HT-29 (cell line): Measurements from ENCODE around the gene A3GALT2. TPM values are rescaled to one million over a fixed set of nuclear protein-coding genes. Genes with fewer than 3 reads are reported as not detected.
A peak's percentile ranks its signal among the peaks of the same experiment; 100 is the strongest.
"Not testable (repeated sequence)": the region's sequence is repeated elsewhere in the genome, so short reads cannot be mapped to it uniquely, and the experiment has no call there.

ENCODE experiments used
- DNase-seq: peaks from one replicate; pipeline ENCODE4 v3.0.0-alpha.2; 2015; ENCODE audit warnings: low spot score
- total RNA-seq: library from RNA; depleted of rRNA; stranded (reverse); fragments of >200 nt; shearing (Covaris generic); gene quantifications from 2 replicates; pipeline ENCODE4 v1.2.3, GENCODE V29; 2014

Gene A3GALT2
- total RNA-seq, 1 experiment from 2014 or later: 1.0 TPM

GRCh38 chr1:33314416-33314815, 6.5 kb downstream of the A3GALT2 start:
- DNase-seq: no peak

DNA sequence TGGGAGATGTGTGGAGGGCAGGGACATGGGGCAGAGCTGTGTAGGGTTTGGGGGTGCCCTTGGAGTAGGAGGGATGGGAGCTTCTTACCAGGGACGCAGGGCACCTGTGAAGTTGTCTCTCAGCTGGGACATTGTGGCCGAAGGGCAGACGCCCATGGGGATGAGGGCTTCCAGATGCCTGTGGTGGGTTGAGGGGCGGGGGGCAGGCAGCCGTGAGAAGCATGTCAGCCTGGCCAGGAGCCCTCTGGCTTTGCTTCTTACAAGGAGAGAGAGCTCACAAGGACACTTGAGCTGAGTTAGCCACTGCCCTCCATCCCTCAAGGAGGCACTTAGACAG, 8.5 kb downstream of the A3GALT2 start:
- DNase-seq: no peak

GRCh38 chr1:33311706-33312412, 9.0 kb downstream of the A3GALT2 start:
- DNase-seq: no peak

DNA sequence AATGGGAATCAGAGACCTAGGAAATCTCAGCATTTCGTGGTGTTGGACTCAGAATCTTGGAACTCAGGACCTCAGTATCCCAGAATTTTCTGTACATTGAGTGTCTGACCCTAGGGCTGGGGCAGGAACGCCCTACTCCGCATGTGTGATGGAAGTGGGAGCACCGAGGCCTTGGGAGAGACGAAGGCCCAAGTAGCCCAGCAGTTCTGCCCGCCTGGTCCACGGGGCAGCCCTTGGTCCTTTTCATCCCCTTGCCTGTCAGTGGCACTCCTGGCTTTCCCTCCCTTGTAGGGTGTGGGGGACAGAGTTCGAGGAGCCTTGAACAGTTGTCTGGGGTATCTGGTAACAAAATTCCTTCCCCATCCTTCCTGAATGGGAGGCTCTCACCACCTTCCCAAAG, 10.2 kb downstream of the A3GALT2 start:
- no peak for DNase-seq

DNA sequence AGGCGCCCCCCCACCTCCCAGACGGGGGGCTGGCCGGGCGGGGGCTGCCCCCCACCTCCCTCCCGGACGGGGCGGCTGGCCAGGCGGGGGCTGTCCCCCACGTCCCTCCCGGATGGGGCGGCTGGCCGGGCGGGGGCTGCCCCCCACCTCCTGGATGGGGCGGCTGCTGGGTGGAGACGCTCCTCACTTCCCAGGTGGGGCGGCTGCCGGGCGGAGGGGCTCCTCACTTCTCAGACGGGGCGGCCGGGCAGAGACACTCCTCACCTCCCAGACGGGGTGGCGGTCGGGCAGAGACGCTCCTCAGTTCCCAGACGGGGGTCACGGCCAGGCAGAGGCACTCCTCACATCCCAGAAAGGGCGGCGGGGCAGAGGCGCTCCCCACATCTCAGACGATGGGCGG, 11.5 kb downstream of the A3GALT2 start:
- not testable (repeated sequence) for DNase-seq

DNA sequence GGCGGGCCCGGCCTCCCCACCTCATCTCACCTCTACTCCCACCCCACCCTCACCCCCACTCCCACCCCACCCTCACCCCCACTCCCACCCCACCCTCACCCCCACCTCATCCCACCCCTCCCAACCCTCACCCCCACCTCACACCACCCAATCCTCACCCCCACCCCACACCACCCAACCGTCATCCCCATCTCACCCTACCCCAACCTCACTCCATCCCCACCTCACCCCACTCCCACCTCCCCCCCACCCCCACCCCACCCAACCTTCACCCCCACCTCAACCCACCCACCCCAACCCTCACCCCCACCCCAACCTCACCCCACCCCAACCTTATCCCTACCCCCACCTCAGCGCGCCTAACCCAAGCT, 13.4 kb downstream of the A3GALT2 start:
- no peak for DNase-seq

- DNase-seq: no peak
Measured at GRCh38 chr1:33306653-33307493, 14.0 kb downstream of the A3GALT2 start.

DNA sequence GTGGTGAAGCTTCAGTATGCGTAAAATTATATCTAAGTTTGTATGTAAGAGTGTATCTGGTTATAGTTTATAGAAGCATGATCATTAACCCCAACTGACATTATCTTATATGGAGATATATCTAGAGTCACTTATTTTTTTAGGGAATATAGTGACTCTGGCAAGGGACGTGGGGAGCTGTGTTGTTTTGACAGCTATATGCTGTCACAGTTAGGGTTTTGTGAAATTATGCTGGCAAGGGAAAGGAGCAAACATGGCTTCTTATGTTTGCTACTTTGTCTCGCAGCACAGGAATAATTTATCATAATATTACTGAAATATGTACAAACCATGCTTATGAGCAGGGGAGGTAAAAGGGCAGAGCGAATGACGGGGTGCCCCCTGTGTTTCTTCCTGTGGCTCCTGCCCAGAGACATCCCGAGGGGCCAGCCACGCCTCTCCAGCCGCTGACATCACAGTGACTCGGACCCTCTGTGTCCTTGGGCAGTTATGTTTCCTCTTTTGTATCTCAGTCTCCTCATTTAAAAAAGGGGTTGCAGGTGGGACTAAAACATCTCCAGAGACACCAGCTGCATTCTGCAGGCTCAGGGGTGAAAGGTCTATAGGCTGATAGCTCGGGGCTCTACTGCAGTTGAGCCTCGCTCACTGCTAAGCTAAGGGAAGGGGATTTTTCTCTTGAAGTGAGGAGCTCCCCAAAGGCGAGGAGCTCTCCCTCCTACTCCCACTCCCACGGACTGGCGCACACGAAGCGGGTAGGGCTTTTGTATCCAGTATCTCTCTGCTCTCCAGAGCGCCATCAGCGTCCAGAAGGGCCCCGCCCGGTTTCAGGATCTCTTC, 14.9 kb downstream of the A3GALT2 start:
- DNase-seq: no peak

DNA sequence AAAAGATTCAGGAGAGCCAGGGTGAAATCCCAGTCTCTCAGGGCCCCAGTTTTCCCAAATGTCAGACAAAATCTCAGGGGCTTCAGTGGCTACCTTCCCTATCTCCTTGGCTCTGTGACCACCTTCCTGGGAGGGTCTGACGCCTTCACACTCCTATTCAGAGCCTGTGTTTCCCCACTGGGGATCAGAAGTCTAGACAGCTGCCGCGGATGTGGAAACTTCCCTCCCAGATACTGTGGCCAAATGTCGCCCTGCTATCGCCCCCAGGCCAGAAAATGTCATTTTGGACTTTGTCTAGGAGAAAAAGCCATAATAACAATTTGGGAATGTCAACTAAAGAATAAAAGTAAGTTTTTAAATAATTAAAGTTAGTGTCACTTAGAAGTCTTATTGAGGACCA, 15.9 kb downstream of the A3GALT2 start:
- no peak for DNase-seq

- DNase-seq: no peak
Measured at GRCh38 chr1:33302325-33302724, 18.6 kb downstream of the A3GALT2 start.

DNA sequence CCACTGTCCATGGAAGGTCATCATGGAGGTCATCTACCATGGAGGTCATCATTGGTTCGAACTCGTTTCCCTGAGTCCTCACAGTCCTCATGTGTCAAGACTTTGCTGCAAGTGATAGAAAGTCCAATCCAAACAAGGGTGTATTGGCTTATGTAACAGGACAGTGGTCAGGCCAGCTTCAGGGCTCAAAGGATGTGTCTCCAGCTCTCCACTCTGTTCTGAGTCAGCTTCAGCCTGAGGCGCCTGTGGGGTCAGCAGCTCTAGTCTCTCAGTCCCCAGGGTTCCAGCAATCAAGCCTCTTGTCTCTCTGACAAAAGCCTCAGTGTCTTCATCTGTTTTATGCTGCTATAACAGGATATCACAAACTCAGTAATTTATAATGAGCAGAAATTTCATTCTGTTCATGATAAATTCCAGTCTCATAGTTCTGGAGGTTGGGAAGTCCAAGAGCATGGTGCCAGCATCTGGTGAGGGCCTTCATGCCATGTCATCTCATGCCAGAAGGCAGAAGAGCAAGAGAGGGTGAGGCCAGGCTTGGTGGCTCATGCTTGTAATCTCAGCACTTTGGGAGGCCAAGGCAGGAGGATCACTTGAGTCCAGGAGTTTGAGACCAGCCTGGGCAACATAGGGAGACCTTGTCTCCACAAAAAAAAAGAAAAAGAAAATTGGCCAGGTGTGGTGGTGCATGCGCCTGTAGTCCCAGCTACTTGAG, 19.5 kb downstream of the A3GALT2 start:
- DNase-seq: no peak

DNA sequence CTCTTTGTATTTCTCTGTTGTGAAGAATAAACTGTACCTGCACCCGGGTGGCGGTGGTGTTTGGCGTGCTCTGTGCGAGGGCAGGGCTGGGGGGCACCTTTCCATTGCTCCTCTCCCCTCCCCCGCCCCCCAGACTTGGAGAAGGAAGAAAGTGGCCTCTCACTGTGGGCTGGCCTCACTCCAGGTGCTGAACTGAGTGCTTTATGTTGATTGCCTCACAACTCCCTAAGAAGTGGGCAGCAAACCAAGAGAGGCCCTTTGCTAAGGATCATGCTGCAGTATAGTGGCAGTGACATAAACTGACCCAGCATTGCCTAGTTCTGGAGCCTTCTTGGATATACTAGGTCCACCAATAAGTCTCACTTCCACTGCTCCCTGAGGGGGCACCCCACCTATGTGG, 20.2 kb downstream of the A3GALT2 start:
- DNase-seq: no peak

DNA sequence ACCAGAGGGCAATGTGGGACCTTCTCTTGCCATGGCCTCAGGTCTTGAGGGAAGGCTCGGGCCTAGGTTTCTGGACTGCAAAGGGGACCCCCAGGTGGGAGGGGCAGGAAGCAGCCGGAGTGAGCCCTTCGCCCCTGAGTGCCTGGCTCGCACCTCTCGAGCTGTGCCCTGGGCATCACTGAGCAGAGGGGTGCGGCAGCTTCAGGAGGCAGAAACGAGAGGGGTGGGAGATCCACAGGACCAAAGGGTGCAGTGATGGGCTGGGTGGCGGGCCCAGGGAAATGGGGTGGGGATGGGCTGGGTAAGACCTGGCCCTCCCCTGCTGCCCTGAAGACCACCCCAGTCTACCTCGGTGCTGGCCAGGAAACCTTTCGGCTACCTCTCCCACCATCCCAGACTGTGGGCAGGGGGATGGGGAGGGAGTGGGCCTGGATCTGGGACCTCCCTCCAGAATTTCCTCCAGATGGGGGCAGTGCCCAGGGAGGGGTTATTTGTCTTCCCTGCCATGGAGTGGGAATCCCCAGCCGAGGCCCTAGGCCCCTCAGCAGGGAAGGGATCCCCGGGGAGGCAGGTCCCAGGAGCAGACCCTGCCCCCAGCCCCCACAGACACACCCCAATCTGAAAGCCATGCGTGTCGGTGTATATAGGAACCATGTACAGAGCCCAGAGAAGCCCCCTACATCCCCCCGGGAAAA, 21.3 kb downstream of the A3GALT2 start:
- DNase-seq: no peak

- peak; percentile 78 for DNase-seq
Measured at GRCh38 chr1:33298623-33299277, 22.1 kb downstream of the A3GALT2 start.

- DNase-seq: no peak
Measured at GRCh38 chr1:33297911-33298622, 22.8 kb downstream of the A3GALT2 start.

DNA sequence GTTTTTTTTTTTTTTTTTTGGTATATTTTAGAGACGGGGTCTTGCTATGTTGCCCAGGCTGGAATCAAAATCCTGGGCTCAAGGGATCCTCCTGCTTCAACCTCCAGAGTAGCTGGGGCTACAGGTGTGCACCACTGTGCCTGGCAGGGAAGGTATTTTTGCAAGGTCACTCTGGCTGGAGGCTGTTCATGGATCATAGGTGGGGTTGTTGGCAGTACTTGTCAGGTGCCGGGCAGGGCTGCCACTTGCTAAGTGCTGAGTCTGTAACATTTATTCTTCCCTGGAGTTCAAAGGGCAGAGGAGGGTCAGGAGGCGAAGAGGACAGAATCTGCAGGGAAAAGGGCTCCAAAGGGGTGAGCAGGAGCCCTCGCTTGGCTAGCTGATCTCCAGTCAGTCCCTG, 24.1 kb downstream of the A3GALT2 start:
- DNase-seq: no peak

- no peak for DNase-seq
Measured at GRCh38 chr1:33296082-33296458, 24.8 kb downstream of the A3GALT2 start.

- DNase-seq: peak; percentile 95
Measured at GRCh38 chr1:33295450-33296081, 25.3 kb downstream of the A3GALT2 start.

GRCh38 chr1:33295023-33295422, 25.9 kb downstream of the A3GALT2 start:
- no peak for DNase-seq
